ENCODE measurements around the gene GCGR. TPM values are rescaled to one million over a fixed set of nuclear protein-coding genes. Genes with fewer than 3 reads are reported as not detected.
A peak's percentile ranks its signal among the peaks of the same experiment; 100 is the strongest.

GCGR gene
- total and polyA plus RNA-seq, 2 of the 13 experiments (the other 11 are each of a cell fraction or from before 2014, with no cell fraction given), result 0.04 to 0.13 TPM

GRCh38 chr17:81858170-81858966, 54.4 kb downstream of the GCGR start (continued):
- TF ChIP-seq ZNF143 (CRISPR knock-in tag; IDR thresholded peaks at IDR 0.05) (no peak), DRAP1 (CRISPR knock-in tag; IDR thresholded peaks at IDR 0.05) (no peak), FOXA1 (IDR thresholded peaks at IDR 0.05) (no peak), FOXA1 (CRISPR knock-in tag; IDR thresholded peaks at IDR 0.05) (no peak), ZNF318 (CRISPR knock-in tag; IDR thresholded peaks at IDR 0.05) (peak; percentile 49; the same call in 1 of the 2 replicates), ERF (CRISPR knock-in tag; IDR thresholded peaks at IDR 0.05) (no peak), FOSL1 (CRISPR knock-in tag; IDR thresholded peaks at IDR 0.05; ENCODE audit: borderline replicate concordance) (no peak), POLR2A (IDR thresholded peaks at IDR 0.05; ENCODE audit: insufficient read depth in 1 of 2, low read depth in 2 of 2, low read length in 2 of 2) (peak in 1 of 2 experiments; percentile 21; a peak in 1 of 4 replicates), RBFOX2 (IDR thresholded peaks at IDR 0.05; ENCODE audit: low read depth, low read length) (peak; percentile 60; the same call in 1 of the 2 replicates), KAT7 (CRISPR knock-in tag; IDR thresholded peaks at IDR 0.05; ENCODE audit: borderline replicate concordance) (no peak)

All from HepG2 (cell line).